HG03354 (cell line): ENCODE results near the gene TMEM45A.
"Not testable (repeated sequence)": the region's sequence is repeated elsewhere in the genome, so short reads cannot be mapped to it uniquely, and the experiment has no call there.

ENCODE experiments used
- ATAC-seq: cut with Tn5 transposase; IDR thresholded peaks from one replicate; pipeline ENCODE4 v1.9.1; 2021; ENCODE audit warnings: mild to moderate bottlenecking; ENCODE audit not compliant: unreplicated experiment, poor library complexity, severe bottlenecking

TMEM45A gene

DNA sequence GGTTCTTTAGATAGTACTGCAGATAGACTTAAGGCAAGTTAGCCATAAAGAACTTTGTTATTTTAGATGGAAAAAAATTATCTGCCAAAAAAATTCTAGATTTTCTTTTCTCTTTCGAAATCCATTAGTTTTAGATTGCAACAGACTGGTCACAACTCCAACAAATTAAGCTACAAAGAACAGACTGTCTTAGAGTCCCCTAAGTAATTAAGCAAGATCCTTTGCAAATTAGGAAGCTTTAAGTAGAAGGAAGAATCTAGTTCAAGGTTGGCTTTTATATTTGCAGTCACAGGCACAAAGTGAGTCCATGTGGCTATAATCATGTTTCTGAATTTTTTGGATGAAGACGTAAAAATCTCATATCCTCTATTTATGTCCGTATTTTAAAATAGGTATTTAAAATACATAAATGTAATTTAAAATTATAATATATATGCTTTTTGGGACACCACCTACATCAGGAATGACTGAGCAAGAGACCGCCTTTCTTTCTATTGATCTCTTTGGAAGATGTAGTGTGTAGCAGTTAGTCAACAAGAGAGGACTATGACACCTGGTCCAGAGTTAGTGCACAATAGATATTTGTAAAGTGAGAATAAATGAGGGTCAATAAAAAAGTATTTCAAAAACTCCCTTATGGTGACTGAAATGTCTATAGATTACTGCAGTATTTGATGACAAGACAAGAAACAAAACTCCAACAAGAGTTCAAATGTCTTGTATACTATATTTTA, 34.4 kb downstream of the TMEM45A start:
- ATAC-seq = no peak

DNA sequence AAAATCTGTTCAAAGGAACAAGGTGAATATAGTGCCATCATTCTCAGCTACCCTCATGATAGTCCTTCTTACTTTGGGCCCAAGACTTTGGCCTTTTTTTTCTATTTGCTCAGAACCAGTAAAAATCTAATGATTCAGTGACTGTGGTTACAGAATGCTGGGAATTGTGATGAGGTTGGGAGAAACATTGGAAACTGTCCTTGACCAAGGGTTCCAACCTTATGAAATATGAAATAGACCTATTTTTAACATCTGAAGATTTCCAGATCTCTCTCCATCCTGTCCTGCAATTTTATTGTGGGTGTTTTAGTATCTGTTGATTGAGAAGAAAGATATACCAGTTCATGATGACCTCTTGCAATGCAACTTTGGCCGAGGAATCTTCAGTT, 34.9 kb downstream of the TMEM45A start:
- no peak for ATAC-seq

DNA sequence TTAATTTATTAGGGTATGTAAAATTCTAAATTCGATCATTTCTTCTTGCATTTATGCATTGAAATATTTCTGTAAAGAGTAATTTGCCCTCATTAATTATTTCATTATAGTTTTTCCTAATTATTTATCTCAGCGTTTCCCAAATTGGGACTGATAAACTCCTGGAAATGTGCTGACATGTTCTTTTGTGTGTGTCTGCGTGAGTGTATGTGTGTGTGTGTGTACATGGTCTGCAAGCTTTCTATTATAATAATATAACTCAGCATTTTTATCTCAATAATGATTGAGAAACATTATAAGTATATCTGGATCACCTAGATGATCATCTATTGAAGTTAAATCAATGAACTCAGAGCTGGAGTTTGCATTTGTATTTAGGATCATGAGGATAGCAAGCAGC, 38.7 kb downstream of the TMEM45A start:
- ATAC-seq = no peak

DNA sequence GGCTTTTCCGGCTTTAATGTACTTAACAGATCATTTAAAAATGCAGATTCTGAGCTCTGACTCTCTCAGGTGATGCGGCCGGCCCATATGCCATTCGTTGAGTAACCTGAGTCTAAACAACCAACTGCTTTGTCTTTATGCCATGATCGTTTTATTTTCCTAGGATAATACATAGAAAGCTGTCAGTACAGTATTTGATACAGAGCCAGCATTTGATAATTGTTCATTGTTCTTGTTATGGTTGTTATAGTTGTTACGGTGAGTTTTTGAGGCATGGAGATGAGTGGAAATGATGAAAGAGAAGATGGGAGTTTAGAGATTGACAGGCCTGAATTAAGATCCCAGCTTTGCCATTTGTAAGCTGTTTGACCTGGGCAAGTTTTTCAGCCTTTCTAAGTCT, 40.0 kb downstream of the TMEM45A start:
- ATAC-seq = no peak

DNA sequence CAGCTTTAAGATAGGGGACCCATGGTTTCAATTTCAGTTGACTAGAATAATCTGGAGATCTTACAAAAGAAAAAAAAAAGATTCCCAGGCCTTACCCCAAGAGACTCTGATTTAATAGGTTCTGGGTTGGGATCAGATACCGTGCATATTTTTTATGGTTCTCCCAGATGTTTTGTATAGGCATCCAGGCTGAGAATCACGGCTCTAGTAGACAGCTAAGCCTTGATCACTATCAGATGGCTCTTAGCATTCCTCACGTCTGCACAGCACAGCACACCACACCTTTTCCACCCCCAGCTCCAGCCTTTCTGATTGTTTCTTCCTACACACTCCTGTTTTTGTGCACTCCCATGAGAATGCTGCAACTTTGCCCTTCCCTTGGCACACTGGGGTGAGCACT, 40.8 kb downstream of the TMEM45A start:
- ATAC-seq = no peak

DNA sequence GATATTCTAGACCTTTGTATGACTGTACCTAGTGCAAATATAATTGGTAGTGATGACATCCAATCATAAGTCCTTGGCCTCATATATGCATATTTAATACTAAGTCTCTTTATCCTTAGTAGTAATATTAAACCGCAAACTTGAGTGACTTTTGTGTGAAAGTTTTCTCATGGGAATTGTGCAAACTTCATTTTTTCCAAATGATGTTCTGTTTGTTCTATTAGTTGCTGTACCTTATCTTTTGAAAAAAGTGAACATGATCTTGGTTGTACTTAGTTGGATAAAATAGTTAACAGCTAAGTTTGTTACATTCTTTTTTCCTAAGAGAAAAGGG, 43.2 kb downstream of the TMEM45A start:
- ATAC-seq = no peak

DNA sequence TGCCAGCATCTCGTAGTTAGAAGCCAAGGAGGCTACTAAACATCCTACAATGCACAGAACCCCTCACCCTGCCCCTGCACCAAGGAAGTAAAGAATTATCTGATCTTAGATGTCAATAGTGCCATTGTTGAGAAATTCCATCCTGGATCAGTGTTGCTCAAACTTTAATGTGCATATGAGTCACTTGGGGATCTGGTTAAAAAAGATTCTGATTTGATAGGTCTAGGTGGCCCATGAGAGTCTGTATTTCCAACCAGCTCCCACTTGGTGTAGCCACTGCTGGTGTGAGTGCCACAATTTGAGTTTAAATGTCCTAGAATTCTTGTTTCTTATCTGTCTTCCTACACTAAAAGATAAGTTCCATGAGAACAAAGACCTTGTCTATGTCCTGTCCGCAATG, 43.7 kb downstream of the TMEM45A start:
- ATAC-seq = no peak

DNA sequence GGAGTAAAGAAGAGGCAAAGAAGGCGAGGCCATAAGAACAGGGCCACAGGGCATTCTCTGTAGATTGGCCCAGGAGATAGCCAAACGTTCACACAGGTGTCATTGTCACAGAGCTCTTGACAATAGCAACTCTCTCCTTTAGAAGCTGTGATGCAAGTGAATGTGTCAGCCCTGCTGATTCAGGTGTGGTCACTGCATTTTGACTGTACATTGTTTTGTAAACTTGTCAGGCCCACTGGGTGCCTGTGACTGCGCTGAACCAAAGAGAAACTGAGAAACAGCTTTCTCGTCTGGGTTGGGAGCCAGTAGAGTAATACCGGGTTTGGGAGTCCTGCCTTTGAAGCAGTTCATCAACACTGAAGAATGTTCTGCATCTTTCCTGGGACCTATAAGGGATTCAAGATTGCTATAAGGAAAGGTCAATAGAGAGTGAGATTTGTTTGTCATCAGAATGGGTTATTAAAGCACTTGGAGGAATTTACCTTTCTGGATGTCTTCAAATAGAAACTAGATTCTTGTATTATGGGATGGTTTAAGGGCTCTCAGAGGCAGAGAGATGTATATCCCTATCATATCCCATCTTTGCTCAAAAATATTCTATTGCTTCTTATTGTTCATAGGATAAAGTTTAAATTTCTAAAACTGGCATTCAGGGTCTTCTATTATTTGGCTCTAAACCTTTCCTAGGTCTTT, 45.4 kb downstream of the TMEM45A start:
- no peak for ATAC-seq

DNA sequence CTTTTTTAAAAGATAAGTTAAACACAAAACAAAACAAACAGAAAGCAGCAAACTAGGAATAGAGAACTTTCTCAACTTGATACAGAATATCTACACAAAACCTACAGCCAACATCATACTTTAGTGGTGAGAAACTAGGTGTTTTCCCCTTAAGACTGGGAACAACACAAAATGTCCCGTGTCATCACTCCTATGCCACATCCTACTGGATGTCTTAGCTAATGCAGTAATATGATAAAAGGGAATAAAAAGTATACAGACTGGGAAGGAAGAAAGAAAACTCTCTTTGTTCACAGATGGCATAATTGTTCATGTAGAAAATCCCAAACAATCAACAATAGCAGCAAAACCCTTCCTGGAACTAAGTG, 45.9 kb downstream of the TMEM45A start:
- ATAC-seq = no peak

DNA sequence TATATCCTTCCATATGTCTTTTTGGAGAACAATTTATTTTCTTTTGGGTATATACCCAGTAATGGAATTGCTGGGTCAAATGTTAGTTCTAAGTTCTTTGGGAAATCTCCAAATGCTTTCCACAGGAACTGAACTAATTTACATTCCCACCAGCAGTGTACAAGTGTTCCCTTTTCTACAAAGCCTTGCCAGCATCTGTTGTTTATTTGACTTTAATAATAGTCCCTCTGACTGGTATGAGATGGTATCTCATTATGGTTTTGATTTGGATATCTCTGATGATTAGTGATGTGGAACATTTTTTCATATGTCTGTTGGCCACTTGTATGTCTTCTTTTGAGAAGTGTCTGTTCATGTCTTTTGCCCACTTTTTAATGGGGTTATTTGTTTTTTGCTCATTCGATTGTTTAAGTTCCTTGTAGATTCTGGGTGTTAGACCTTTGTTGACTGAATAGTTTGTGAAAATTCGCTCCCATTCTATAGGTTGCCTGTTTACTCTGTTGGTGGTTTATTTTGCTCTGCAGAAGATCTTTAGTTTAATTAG, 48.4 kb downstream of the TMEM45A start:
- no peak for ATAC-seq

DNA sequence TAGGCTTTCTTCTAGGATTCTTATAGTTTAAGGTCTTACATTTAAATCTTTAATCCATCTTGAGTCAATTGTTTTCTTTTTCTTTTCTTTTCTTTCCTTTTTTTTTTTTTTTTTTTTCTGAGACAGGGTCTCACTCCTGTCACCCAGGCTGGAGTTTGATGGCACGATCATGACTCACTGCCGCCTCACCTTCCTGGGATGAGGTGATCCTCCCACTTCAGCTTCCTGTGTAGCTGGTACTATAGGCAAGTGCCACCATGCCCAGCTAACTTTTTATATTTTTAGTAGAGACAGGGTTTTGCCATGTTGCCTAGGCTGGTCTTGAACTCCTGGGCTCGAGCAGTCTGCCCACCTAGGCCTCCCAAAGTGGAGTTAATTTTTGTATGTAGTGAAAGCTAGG, 49.0 kb downstream of the TMEM45A start:
- not testable (repeated sequence) for ATAC-seq

DNA sequence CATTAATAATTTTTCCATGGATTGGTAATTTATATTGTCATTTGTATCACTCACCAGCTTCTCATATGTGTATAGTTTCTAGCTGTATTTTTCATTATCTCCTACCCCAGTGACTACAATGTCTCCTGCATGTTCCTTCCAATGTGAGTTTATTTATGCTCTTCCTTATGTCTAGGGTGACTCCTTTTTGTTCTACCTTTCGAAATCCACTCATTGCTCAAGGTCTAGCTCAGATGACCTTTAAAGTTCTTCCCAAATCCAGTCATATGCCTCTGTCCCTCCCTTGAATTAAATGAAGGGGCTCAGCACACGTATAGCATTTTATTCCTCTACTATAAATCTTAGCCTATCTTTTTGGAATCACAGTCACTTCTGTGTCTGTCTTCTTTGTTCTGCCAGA, 53.0 kb downstream of the TMEM45A start:
- ATAC-seq = no peak

DNA sequence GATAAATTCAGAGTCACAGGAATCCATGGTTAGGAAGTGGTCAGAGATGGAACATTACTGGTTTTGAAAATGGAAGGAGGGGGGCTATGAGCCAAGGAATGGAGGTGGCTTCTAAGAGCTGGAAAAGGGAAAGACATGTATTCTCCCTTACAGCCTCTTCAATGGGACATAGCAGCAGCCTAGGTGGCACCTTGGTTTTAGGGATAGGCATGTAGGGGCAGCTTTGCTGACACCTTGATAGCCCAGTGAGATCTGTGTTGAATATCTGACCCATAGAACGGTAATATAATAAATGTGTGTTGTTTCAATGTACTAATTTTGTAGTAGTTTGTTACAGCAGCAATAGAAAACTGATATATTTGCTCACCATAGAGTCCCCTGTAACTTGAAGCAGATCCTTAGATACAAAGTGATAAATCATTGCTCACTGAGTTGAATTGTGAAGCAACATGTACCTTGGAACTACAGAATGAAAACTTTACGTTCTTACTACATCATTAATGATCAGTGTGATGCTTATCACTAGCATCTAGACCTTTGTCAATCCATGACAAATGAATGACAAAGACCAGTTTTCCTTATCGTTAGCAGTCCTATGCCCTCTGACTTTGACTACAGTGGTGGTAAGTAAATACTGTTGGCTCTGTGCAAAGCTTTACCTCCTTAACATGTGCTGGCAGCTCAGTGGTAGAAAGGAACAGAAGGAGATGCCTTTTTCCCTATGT, 53.8 kb downstream of the TMEM45A start:
- no peak for ATAC-seq

DNA sequence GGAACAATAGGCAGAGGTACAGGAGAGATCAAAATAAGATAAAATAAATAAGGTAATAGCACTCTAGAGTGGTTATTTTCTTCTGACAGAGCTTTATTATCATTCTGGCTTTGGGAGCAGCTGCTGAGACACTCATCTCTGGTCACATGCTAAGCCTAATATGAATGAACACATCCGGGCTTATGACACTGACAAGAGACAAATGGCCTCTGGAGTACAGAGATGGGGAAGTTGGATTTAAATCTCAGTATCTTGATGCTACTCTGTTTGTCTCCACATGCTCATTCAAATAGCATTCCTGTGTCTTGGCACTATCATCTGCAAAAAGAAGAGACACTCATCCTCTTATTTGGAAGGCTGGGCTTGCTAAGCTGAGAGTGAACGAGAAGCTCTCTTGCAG, 55.6 kb downstream of the TMEM45A start:
- no peak for ATAC-seq

DNA sequence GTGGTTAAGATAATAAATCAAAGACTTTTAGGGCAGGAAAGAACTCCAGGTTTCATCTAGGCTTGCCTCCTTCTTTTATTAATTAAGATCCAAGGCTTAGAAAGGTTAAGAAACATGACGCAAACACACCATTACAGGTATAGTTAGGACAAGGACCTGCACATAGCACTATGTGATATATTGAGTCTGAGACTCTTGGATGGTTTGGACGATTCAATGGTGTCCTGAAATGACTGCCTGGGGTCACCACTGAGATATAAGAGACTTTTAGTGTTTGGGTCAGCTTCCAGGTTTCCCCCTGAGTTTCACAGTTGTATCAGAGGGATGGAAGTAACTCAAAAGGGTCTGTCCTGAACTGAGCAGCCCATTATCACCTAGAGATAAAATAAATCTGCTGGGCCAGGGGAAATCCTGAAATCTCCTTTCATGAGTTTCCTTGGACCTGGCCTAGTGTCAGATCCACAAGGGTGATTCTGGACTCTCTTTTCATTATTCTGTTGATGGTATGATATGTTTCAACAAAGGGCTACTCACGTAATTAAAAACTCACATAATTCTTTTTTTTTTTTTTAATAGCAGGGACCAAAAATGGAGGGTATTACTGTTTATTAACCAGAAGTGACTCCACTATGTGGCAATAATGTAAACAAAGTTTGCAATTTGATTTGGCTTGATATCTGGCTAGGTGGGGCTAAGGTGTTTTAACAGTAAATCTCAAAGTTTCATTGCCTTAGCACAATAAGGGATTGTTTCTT, 61.4 kb downstream of the TMEM45A start:
- no peak for ATAC-seq

DNA sequence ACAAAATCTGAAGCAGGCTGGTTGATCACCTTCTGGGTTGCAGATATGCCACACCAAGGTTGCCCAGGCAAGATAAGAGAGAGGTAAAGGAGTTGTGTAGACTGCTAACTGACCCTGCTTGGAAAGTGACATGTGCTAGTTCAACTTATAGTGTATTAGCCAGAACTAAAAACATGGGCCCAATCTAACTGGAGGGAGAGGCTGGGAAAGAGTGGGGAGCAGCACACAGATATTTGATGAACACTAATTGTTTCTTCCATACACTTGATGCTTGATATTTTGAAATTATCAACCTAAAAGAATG, 61.9 kb downstream of the TMEM45A start:
- ATAC-seq = no peak

DNA sequence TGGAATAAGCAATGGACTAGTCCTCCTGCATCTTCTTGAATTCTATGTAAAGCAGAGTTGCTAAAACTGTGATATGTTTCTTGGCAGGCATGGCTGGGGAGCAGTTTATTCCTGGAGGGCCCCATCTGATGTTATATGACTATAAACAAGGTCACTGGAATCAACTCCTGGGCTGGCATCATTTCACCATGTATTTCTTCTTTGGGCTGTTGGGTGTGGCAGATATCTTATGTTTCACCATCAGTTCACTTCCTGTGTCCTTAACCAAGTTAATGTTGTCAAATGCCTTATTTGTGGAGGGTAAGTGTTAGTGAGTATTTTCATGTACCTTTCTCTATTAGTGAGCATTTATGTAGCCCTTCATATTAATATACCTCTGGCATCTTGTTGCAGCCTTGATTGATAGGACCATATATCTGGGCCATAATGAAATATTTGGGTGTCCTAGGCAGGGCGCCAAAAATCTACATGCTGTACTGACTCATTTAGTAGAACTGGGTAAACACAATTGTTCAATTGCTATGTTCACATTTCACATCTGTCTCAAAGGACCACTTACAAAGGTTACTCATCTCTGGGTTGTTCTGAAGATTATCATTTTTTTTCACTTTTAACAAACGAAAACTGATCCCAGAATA, 64.4 kb downstream of the TMEM45A start:
- no peak for ATAC-seq

DNA sequence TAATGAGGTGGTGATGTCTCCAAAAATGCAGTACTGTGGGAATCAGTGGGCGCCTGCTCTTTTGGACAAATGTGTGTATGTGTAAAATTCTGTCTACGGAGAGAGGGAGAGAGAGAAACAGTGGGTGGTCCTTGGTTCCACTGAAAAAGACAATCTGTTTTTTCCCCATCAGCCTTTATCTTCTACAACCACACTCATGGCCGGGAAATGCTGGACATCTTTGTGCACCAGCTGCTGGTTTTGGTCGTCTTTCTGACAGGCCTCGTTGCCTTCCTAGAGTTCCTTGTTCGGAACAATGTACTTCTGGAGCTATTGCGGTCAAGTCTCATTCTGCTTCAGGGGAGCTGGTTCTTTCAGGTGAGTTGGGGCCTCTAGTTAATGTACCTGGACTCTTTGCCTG, 65.8 kb downstream of the TMEM45A start:
- no peak for ATAC-seq

DNA sequence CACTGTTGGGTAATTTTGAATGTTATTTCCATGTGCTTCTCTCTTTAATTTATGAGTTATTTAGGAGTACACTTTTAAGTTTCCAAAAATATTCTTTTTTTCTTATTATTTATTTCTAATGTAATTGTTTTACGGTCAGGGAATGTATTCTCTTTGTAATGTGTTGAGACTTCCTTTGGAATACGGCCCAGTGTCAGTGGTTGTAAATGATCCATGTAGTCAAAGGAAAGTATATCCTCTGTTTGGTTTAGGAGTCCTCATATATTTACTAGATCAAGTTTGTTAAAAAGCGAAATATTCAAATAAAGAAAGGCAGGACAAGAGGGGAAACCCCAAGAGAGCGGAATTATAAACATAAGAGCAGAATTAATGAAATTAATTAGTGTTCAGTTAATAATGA, 68.0 kb downstream of the TMEM45A start:
- ATAC-seq = no peak
